Progenitor cell of endocrine pancreas (in vitro differentiated cells): ENCODE results near the gene CPT1A. TPM values are rescaled to one million over a fixed set of nuclear protein-coding genes. Genes with fewer than 3 reads are reported as not detected.

Experiments used
- DNase-seq: peaks from one replicate; pipeline ENCODE4 v3.0.0; 2021; ENCODE audit warnings: low spot score; ENCODE audit not compliant: unreplicated experiment
- H3K27ac Mint-ChIP-seq: 2 replicates; pipeline ENCODE4 v1.8.0; 2021; ENCODE audit warnings: mild to moderate bottlenecking, moderate library complexity, mixed read lengths
- H3K27me3 Mint-ChIP-seq: 2 replicates; pipeline ENCODE4 v1.8.0; 2021; ENCODE audit warnings: mixed read lengths
- H3K36me3 Mint-ChIP-seq: 2 replicates; pipeline ENCODE4 v1.8.0; 2022; ENCODE audit warnings: mixed read lengths; ENCODE audit not compliant: insufficient read depth
- H3K4me1 Mint-ChIP-seq: 2 replicates; pipeline ENCODE4 v1.8.0; 2021; ENCODE audit warnings: low read depth, mixed read lengths
- H3K4me3 Mint-ChIP-seq: 2 replicates; pipeline ENCODE4 v1.8.0; 2021; ENCODE audit warnings: low read depth, mild to moderate bottlenecking, moderate library complexity, mixed read lengths
- H3K9me3 Mint-ChIP-seq: 2 replicates; pipeline ENCODE4 v1.8.0; 2021; ENCODE audit warnings: low read depth, mixed read lengths
- CTCF ChIP-seq: fragments of 200-600 bp; sonication (generic); IDR thresholded peaks from one replicate; pipeline ENCODE4 v1.5.0; 2021; ENCODE audit warnings: antibody characterized with exemption, mild to moderate bottlenecking; ENCODE audit not compliant: unreplicated experiment
- total RNA-seq: library from RNA; stranded (reverse); gene quantifications from 2 replicates; pipeline ENCODE4 v1.2.1, GENCODE V29; 2021

The CPT1A gene
- total RNA-seq, 1 donor from 2014 or later = 5.7 TPM

- Mint-ChIP-seq H3K27ac (no peak overlapping the region), H3K4me1 (no peaks in the 10 kb centered on the region), H3K36me3 (no peaks in the 10 kb centered on the region), H3K9me3 (no peaks in the 10 kb centered on the region), H3K27me3 (peaks cover 11% of the 10 kb centered on the region), H3K4me3 (no peak overlapping the region)
- no peak for TF ChIP-seq CTCF
- no peak for DNase-seq
Measured at GRCh38 chr11:68764746-68765145, 77.0 kb downstream of the CPT1A start.

GRCh38 chr11:68763926-68764657, 77.6 kb downstream of the CPT1A start:
- no peaks in the 10 kb centered on the region for H3K36me3 Mint-ChIP-seq
- H3K27me3 Mint-ChIP-seq = peaks cover 11% of the 10 kb centered on the region
- no peaks in the 10 kb centered on the region for H3K4me1 Mint-ChIP-seq
- no peak overlapping the region for H3K4me3 Mint-ChIP-seq
- no peak overlapping the region for H3K27ac Mint-ChIP-seq
- DNase-seq = no peak
- TF ChIP-seq CTCF = peak; percentile 17
- H3K9me3 Mint-ChIP-seq = no peaks in the 10 kb centered on the region

- Mint-ChIP-seq H3K27me3 (peaks cover 9% of the 10 kb centered on the region), H3K4me1 (no peaks in the 10 kb centered on the region), H3K36me3 (no peaks in the 10 kb centered on the region), H3K4me3 (no peak overlapping the region), H3K9me3 (no peaks in the 10 kb centered on the region), H3K27ac (peak overlapping the region; percentile 65)
- DNase-seq = no peak
- TF ChIP-seq CTCF = no peak
Measured at GRCh38 chr11:68763181-68763721, 78.5 kb downstream of the CPT1A start.

- Mint-ChIP-seq H3K27me3 (peaks cover 9% of the 10 kb centered on the region), H3K4me3 (no peak overlapping the region), H3K27ac (no peak overlapping the region), H3K36me3 (no peaks in the 10 kb centered on the region), H3K9me3 (no peaks in the 10 kb centered on the region), H3K4me1 (no peaks in the 10 kb centered on the region)
- TF ChIP-seq CTCF = no peak
- no peak for DNase-seq
Measured at GRCh38 chr11:68762481-68762880, 79.2 kb downstream of the CPT1A start.

- Mint-ChIP-seq H3K27me3 (peaks cover 9% of the 10 kb centered on the region), H3K36me3 (no peaks in the 10 kb centered on the region), H3K9me3 (no peaks in the 10 kb centered on the region), H3K4me3 (no peak overlapping the region), H3K4me1 (no peaks in the 10 kb centered on the region), H3K27ac (no peak overlapping the region)
- DNase-seq = no peak
- TF ChIP-seq CTCF = no peak
Measured at GRCh38 chr11:68761801-68762200, 79.9 kb downstream of the CPT1A start.
